Epidermal melanocyte (primary cell): ENCODE results near the gene DBF4B.
"Not testable (repeated sequence)": the region's sequence is repeated elsewhere in the genome, so short reads cannot be mapped to it uniquely, and the experiment has no call there.

Source experiments
- DNase-seq: peaks from one replicate; pipeline ENCODE4 v3.0.0; 2011; ENCODE audit warnings: low spot score; ENCODE audit not compliant: insufficient read length

The DBF4B gene

GRCh38 chr17:44726121-44726520 is 17.7 kb downstream of the DBF4B start:
- not testable (repeated sequence) for DNase-seq

- DNase-seq, result no peak
Measured at GRCh38 chr17:44733753-44734152, 25.3 kb downstream of the DBF4B start.

- no peak for DNase-seq
Measured at GRCh38 chr17:44734272-44734671, 25.8 kb downstream of the DBF4B start.

- DNase-seq, result no peak
Measured at GRCh38 chr17:44736551-44737240, 28.2 kb downstream of the DBF4B start.

GRCh38 chr17:44738214-44738906 is 29.9 kb downstream of the DBF4B start:
- DNase-seq, result no peak

GRCh38 chr17:44741316-44741715 is 32.9 kb downstream of the DBF4B start:
- no peak for DNase-seq

GRCh38 chr17:44745301-44745700 is 36.8 kb downstream of the DBF4B start:
- no peak for DNase-seq

GRCh38 chr17:44745738-44746137 is 37.3 kb downstream of the DBF4B start:
- DNase-seq, result not testable (repeated sequence)

GRCh38 chr17:44747566-44747965 is 39.1 kb downstream of the DBF4B start:
- no peak for DNase-seq

GRCh38 chr17:44749076-44749979 is 40.9 kb downstream of the DBF4B start:
- no peak for DNase-seq

GRCh38 chr17:44749980-44750318 is 41.5 kb downstream of the DBF4B start:
- DNase-seq, result no peak

- no peak for DNase-seq
Measured at GRCh38 chr17:44751331-44751730, 42.9 kb downstream of the DBF4B start.

GRCh38 chr17:44751806-44752205 is 43.3 kb downstream of the DBF4B start:
- DNase-seq, result no peak

- DNase-seq, result no peak
Measured at GRCh38 chr17:44752953-44753861, 44.7 kb downstream of the DBF4B start.

- no peak for DNase-seq
Measured at GRCh38 chr17:44754276-44754675, 45.8 kb downstream of the DBF4B start.

- not testable (repeated sequence) for DNase-seq
Measured at GRCh38 chr17:44755180-44755579, 46.7 kb downstream of the DBF4B start.

- no peak for DNase-seq
Measured at GRCh38 chr17:44757045-44757917, 48.8 kb downstream of the DBF4B start.

- no peak for DNase-seq
Measured at GRCh38 chr17:44757918-44758413, 49.5 kb downstream of the DBF4B start.

GRCh38 chr17:44758414-44759085 is 50.1 kb downstream of the DBF4B start, which contains the start of gene ADAM11:
Gene ADAM11, plus strand, starts transcription at chr17:44758988. Its CDS starts 212 bp downstream, at chr17:44759200.
- no peak for DNase-seq
